ENCODE results near the gene RCVRN. TPM values are rescaled to one million over a fixed set of nuclear protein-coding genes. Genes with fewer than 3 reads are reported as not detected.

RCVRN gene
- total and polyA plus RNA-seq, 2 of the 4 experiments (the other 2 are of a cell fraction): not detected

DNA sequence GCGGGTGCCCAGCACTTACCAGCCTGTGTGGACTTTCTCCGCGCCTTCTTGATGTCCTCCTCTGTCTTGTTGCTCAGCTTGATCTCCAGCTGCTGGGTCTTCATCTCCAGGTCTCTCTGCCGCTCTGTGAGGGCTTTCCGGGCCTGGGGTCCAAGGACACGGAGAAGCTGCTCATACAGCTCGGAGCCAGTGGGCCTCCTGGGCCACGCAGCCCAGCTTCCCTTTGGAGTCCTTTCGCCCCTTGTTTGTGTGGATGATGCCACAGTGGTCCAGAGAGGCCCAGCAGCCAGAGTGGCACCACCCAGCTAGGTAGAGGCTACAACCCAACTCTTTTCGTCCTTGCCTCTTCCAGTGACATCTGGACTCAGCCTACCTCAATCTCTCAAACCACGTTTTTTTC, 20.4 kb upstream of the RCVRN start:
- no peaks in the 10 kb centered on the region for H3K9me1 ChIP-seq (ENCODE audit: insufficient read depth, low read length)
- no peaks in the 10 kb centered on the region for H3K9me3 ChIP-seq (ENCODE audit: control insufficient read depth, insufficient read depth, low read length)
- ChIA-PET POLR2A (ENCODE audit: unreplicated experiment) (no interaction called here), CTCF (interaction anchor here (0.8 to 1.3 kb wide), 2 partner anchors 34 to 195 kb away, joined by 3 to 6 read pairs; no protein-coding TSS in a partner anchor)
- BruUV-seq (replicated peaks): no TSS peak
- H4K5ac ChIP-seq (ENCODE audit: low read depth, low read length): no peak overlapping the region; the same call in 1 of the 2 replicates
- H2BK120ac ChIP-seq (ENCODE audit: low read depth, low read length): no peak overlapping the region; the same call in 1 of the 2 replicates
- H3K27me3 ChIP-seq (ENCODE audit: control insufficient read depth, insufficient read depth, low read length): no peaks in the 10 kb centered on the region
- intact Hi-C loops (cut with micrococcal nuclease) (loop anchor here (1.0 to 2.0 kb wide), 2 partner anchors 301 to 368 kb away; no protein-coding TSS in a partner anchor), dilution Hi-C loops (cut with HindIII; ENCODE audit: low sequenced_read_pairs, unreplicated experiment) (no loop called here), in situ Hi-C loops (cut with MboI; ENCODE audit: low sequenced_read_pairs) (no loop called here)
- TF ChIP-seq, protein P1, sequence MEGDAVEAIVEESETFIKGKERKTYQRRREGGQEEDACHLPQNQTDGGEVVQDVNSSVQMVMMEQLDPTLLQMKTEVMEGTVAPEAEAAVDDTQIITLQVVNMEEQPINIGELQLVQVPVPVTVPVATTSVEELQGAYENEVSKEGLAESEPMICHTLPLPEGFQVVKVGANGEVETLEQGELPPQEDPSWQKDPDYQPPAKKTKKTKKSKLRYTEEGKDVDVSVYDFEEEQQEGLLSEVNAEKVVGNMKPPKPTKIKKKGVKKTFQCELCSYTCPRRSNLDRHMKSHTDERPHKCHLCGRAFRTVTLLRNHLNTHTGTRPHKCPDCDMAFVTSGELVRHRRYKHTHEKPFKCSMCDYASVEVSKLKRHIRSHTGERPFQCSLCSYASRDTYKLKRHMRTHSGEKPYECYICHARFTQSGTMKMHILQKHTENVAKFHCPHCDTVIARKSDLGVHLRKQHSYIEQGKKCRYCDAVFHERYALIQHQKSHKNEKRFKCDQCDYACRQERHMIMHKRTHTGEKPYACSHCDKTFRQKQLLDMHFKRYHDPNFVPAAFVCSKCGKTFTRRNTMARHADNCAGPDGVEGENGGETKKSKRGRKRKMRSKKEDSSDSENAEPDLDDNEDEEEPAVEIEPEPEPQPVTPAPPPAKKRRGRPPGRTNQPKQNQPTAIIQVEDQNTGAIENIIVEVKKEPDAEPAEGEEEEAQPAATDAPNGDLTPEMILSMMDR (conservative IDR thresholded peaks at IDR 0.05; ENCODE audit: low read depth, low read length): no peak
- TF ChIP-seq, protein P2, sequence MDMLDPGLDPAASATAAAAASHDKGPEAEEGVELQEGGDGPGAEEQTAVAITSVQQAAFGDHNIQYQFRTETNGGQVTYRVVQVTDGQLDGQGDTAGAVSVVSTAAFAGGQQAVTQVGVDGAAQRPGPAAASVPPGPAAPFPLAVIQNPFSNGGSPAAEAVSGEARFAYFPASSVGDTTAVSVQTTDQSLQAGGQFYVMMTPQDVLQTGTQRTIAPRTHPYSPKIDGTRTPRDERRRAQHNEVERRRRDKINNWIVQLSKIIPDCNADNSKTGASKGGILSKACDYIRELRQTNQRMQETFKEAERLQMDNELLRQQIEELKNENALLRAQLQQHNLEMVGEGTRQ (IDR thresholded peaks at IDR 0.05; ENCODE audit: low read depth, low read length): no peak
- no peak for TF ChIP-seq BHLHE40 (IDR thresholded peaks at IDR 0.05; ENCODE audit: low read depth, low read length)
- TF ChIP-seq, protein P3, sequence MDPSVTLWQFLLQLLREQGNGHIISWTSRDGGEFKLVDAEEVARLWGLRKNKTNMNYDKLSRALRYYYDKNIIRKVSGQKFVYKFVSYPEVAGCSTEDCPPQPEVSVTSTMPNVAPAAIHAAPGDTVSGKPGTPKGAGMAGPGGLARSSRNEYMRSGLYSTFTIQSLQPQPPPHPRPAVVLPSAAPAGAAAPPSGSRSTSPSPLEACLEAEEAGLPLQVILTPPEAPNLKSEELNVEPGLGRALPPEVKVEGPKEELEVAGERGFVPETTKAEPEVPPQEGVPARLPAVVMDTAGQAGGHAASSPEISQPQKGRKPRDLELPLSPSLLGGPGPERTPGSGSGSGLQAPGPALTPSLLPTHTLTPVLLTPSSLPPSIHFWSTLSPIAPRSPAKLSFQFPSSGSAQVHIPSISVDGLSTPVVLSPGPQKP (IDR thresholded peaks at IDR 0.05; ENCODE audit: borderline replicate concordance, low read depth, low read length): no peak
- TF ChIP-seq MAFK (IDR thresholded peaks at IDR 0.05; ENCODE audit: low read depth, low read length): no peak
- no peak for TF ChIP-seq MAZ (IDR thresholded peaks at IDR 0.05; ENCODE audit: borderline replicate concordance, low read depth, low read length)
- TF ChIP-seq RCOR1 (IDR thresholded peaks at IDR 0.05; ENCODE audit: insufficient replicate concordance, low read length): no peak
- no peak for TF ChIP-seq RFX5 (IDR thresholded peaks at IDR 0.05; ENCODE audit: low read depth, low read length)
- no peak for TF ChIP-seq CEBPB (IDR thresholded peaks at IDR 0.05; ENCODE audit: low read depth, low read length)
- TF ChIP-seq NFE2L2 (IDR thresholded peaks at IDR 0.05; ENCODE audit: low read depth, low read length): no peak
- no peak for TF ChIP-seq RAD21 (IDR thresholded peaks at IDR 0.05; ENCODE audit: low read length)
- no peak overlapping the region for H2BK5ac ChIP-seq (ENCODE audit: low read depth, low read length, poor library complexity, severe bottlenecking)
- H3K36me3 ChIP-seq (ENCODE audit: control insufficient read depth, insufficient read depth, low read length): peaks cover 3% of the 10 kb centered on the region; the same call in 1 of the 2 replicates
- no peak overlapping the region for H3K4ac ChIP-seq (ENCODE audit: low read depth, low read length)
- H3K4me1 ChIP-seq (ENCODE audit: control insufficient read depth, insufficient read depth, low read length): peaks cover 6% of the 10 kb centered on the region; the same call in 1 of the 2 replicates
- no peak overlapping the region for H3K18ac ChIP-seq (ENCODE audit: low read depth, low read length)
- no peak overlapping the region for H2BK15ac ChIP-seq (ENCODE audit: low read depth, low read length)
- no peak overlapping the region for H3K23ac ChIP-seq (ENCODE audit: low read depth, low read length)
- no peak overlapping the region for H4K91ac ChIP-seq (ENCODE audit: insufficient read depth, low read depth, low read length)
- H3K4me3 ChIP-seq (ENCODE audit: insufficient read depth, low read depth, low read length): no peak overlapping the region
- no peak overlapping the region for H3K14ac ChIP-seq (replicated peaks; ENCODE audit: low read depth, low read length)
- H3K9ac ChIP-seq (ENCODE audit: low read depth, low read length): no peak overlapping the region
- H4K8ac ChIP-seq (ENCODE audit: low read depth in 2 of 2, low read length in 2 of 2): no peak overlapping the region
- 85% methylated on average over 8 of the region's 11 CpGs; no CpG with 5 or more reads in 1 of the 2 experiments for WGBS, 2 experiments (ENCODE audit: extremely low coverage in 2 of 2, insufficient read length in 1 of 2)
- no peak overlapping the region for H3K56ac ChIP-seq (ENCODE audit: extremely low read depth, insufficient read depth, low read length)
- H3K4me2 ChIP-seq (ENCODE audit: low read depth, low read length): no peak overlapping the region
- no peaks in the 10 kb centered on the region for H4K20me1 ChIP-seq (ENCODE audit: insufficient read depth, low read length)
- DNase-seq (no peak), ATAC-seq (ENCODE audit: low read depth) (no peak)
- no peak overlapping the region for H2AK9ac ChIP-seq (replicated peaks; ENCODE audit: low read depth, low read length, poor library complexity)
- no peaks in the 10 kb centered on the region for H3K79me1 ChIP-seq (ENCODE audit: low read depth in 1 of 2, low read length in 2 of 2)
- 0 out of 2 replicates have a peak overlapping the region, but pooled peaks have one; percentile 52 for H2BK20ac ChIP-seq (ENCODE audit: low read depth, low read length)
- H2AK5ac ChIP-seq (ENCODE audit: low read depth, low read length): no peak overlapping the region
- no peak overlapping the region for H3K27ac ChIP-seq (ENCODE audit: insufficient read depth, low read length)
- H2AFZ ChIP-seq (replicated peaks; ENCODE audit: low read length, poor library complexity): peak overlapping the region; percentile 51

All from IMR-90 (cell line).